HG03378 (cell line): ENCODE results near the gene GPR27.

ENCODE experiments used
- ATAC-seq: cut with Tn5 transposase; IDR thresholded peaks from one replicate; pipeline ENCODE4 v1.9.1; 2021; ENCODE audit warnings: mild to moderate bottlenecking, moderate library complexity; ENCODE audit not compliant: unreplicated experiment

Gene GPR27

DNA sequence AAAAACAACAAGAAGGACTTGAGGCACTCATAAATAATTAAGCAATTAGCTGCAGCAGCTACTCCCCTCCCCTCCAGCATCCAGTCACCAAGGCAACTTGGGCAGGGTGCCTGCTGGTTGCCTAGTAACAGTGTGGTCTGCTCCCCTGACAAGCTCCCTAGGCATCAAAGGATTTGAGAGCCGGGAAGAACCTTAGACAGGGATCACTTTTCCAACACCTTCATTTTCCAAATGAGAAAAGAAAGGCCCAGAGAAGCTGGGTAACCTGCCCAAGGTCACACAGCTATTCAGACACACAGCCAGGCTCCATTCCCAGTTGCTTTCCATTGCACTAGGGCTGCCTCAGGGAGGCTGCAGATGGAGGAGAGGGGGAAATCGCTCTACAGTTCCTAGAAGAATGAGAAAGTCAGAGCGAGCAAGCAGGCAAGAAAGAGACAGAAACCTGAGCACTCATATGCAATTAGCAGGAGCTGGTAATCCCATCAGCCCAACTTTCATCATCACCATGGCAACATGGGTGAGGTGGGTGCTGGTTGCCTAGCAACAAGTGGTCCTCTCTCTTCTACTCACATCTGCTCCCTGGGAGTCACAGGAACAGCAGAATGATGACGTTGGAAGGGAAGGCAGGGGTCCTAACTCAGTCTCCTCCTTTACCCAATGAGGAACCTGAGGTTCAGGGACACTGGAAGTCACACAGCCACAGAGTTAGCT lies 24.9 kb upstream of the GPR27 start:
- no peak for ATAC-seq

DNA sequence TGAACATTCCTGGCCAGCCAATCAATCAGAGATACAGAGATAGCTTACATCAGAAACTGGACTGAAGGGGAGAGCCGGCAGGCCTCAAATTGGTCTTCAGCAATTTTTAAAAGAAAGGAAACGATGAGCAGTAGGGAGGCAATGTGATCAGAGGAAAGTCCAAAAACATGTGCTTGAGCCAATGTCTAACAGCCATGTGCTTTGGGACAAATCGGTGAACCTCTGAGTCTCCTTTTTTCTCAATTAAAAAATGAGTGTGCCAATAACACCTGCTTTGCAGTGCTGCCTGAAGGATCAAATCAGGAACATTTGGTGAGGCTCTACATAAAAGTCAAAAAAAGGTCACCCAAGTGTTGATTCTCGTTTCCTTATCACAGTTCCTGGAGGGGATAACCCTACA lies 21.0 kb upstream of the GPR27 start:
- ATAC-seq: no peak

DNA sequence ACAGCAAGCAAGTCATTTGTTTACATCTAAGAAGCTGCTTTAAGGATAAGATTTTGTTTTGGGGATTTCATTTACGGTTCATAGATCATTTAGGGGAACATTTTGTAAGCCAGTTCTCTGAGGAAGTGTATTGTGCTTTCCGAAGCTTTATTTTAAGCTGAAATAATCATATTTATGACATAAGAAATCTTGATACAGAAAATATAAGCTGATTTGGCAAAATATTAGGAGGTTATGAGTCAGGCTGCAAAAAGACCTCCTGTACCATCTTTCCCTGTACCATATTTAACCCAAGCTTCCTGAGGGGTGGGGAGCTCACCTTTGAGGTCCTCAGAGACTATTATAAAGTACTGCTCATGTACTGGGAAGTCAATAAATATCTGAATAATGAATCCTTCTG lies 20.3 kb upstream of the GPR27 start:
- ATAC-seq: no peak

DNA sequence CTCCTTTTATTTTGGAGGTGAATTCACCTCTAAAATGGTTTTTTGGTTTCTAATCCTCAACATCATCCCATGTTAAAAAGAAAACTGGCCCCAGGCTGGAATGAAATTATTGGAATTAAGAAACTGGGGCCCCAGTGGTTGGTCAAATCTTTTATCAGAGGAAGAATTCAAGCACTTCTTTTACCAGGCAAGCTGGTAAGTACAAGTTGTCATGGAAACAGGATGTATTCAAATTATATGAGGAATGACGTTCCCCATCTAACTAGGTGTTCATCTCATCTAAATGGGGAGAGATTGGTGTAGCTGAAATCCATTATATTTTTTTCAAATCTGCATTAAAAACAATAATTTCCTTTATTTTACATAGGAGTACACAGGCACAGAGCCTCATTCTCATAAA lies 18.8 kb upstream of the GPR27 start:
- ATAC-seq: no peak

DNA sequence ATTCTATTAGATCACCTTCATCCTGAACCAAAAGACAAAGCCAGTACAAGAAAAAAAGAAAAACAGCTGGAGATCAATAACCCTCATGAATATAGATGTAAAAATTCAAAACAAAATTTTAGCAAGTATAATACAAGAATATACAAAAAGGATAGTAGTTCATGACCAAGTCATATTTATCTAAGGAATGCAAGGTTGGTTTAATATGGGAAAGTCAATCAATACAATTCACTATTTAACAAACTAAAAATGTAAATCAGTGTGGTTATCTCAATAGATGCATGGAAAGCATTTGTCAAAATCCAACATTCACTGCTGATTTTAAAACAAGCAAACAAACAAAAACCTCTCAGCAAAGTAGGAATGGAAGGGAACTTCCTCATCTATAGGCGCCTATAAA lies 11.0 kb upstream of the GPR27 start:
- ATAC-seq: no peak

DNA sequence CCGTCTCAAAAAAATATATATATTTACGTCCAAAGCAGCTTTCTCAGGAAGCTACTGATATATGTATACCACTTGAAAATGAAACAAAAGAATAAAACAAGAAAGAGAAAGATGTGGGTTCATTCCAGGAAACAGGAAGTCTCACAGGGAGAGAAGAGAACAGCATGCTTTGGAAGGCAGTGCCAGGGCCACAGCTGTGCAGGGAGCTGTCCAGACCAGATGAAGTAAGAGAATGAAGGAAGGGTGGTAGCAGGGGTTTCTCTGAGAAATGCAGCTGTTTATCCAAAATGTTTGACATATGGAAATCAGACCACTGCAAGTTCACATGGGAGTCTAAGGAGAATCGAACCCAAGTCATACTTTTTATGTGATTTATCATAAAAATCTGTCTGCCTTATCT lies 8.9 kb upstream of the GPR27 start:
- no peak for ATAC-seq

DNA sequence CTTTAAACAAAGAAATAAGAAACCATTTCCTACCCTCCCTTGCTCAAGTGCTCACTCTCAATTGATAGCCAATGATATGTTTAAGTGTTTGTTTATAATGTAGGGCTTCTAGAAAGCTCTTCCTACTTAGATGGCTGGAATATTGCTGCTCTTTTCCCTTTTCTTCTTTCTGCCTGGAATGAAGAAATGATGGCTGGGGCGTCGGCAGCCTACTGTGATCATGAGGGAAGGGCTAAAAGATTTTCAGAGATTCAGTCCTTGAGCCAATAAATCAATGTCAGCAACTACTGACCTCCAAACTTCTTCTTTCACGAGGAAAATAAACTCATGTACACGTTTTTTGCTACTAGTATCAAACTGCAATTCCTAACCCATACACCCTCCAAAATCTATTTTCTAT lies 2.1 kb upstream of the GPR27 start:
- ATAC-seq: no peak

DNA sequence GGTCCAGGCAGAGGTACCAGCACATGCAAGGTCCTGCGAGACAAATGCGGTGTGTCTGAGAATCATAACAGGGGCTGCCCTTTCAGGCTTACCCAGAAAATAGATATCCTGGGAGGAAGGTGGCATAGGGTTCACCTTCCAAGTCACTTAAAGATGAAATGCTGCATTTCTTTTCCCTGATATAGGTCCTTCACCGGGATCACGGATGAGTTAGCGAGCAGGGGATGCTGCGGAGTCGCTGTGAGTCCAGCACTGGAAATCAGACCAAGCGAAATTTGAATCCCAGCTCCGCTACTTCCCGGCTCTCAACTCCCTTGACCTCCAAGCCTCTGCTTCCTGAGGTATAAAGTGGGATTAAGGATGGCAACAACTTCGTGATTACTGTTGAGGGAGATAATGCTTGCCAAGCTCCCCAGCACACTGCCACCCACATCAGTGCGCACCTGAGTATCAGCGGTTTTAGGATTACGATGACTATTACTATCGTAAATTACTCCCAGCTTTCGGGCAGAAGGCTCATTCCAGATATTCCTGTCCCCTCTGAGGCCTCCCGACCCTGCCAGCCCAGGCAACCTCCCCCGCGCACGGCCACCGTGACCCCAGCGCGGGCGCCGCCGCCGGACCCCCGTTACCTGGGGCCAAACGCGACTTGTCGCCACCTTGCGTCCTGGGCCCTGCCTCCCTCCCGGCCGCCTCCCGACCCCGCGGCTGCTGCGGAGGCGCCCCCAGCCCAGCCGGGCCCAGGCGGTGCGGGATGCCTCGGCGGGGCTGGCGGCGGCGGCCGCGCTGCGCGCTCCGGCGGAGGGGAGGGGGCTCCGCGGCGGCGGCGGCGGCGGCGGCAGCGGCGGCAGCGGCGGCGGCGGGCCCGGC lies 589 bp upstream of the GPR27 start:
- ATAC-seq: no peak

DNA sequence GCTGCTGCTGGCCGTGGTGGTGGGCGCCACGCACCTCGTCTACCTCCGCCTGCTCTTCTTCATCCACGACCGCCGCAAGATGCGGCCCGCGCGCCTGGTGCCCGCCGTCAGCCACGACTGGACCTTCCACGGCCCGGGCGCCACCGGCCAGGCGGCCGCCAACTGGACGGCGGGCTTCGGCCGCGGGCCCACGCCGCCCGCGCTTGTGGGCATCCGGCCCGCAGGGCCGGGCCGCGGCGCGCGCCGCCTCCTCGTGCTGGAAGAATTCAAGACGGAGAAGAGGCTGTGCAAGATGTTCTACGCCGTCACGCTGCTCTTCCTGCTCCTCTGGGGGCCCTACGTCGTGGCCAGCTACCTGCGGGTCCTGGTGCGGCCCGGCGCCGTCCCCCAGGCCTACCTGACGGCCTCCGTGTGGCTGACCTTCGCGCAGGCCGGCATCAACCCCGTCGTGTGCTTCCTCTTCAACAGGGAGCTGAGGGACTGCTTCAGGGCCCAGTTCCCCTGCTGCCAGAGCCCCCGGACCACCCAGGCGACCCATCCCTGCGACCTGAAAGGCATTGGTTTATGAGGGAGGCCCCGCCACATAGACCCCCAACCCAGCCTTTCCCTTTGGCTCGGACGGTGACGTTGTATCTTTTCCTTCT lies 1.1 kb downstream of the GPR27 start:
- no peak for ATAC-seq

DNA sequence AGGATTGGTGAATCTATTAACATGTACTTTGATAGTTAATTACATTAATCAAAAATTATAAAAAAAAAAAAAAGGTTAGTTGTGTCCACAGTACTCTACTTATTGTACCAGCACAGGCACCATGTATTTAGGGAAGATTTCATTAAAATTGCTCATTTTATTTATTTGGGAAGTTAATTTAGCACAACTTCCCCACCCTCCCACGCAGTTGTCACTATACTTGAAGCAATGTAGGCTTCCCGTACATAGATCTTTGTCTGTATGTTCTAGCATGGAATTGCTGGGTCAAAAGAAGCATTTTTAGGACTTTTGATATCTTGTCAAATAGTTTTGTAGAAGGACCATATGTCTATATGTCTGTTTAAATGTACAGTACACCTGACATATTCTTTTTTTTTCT lies 4.4 kb downstream of the GPR27 start:
- no peak for ATAC-seq

DNA sequence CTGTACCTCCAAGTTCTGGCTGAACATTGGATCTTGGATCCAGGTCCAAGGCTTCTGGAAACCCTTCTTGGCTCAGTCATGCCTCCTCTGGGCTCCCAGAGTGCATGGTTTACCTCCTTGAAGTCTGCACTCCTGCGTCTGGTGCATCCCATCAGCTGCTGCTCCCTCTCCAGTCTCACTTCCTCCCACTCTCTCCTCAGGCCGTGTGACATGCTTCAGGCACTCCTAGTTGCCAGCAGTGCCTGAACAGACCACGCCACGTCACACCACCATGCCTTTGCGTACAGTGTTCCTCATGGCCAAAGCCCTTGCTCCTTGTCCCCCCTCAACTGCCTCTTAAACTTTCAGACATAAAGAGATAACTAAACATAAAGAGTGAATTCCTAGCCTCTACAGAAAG lies 5.7 kb downstream of the GPR27 start:
- ATAC-seq: no peak

DNA sequence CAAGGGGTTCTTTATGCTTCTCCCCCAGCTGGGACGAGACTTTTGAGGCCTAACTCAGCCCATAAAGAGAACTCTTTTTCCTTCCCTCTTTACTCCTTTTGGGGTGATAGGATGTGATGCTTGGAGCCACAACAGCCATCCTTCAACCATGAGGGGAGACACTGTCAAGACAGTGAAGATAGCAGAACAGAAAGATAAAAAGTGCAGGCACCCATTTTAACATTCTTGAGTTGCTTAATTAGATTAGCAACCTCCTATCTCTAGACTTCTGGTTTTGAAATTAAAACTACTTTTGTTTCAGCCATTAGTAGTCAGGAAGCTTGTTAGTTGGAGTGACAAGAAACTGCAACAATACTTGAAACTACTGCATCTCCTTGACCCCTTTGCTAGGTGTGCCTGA lies 6.5 kb downstream of the GPR27 start:
- no peak for ATAC-seq

DNA sequence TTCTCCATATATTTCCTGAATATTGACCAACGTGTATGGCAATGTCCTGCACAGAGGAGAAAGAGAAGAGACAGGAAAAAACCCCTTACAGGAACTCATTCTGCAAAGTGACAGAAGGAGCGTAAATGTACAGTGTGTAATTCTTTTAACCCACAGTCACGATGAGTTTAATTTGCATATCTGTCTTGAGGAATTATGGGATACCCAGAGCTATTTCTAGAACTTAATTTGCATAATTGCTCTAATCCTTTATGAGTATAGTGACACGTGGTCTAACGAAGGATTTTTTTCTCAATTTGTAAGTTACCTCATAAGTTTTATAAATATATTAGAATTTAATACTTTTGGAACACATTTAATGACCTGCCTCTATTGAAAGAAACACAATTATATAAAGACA lies 9.8 kb downstream of the GPR27 start:
- no peak for ATAC-seq

DNA sequence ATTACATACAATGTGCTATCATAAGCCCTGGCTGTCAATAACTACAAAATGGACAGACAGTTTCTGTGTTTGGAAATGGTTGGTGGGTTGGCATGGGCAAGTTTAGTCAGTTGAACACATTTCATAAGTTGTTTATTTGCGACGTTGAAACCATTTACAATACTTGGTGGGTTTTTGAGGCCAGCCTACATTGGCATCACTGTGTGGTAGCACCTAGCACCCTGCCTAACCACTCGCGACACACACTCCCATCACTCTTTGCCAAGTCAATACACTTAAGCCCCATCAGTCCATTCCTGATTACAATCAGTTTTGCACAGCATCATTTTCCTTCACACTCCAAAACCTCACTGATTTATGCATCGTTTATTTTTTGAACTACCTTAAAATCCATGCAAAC lies 17.5 kb downstream of the GPR27 start:
- no peak for ATAC-seq

DNA sequence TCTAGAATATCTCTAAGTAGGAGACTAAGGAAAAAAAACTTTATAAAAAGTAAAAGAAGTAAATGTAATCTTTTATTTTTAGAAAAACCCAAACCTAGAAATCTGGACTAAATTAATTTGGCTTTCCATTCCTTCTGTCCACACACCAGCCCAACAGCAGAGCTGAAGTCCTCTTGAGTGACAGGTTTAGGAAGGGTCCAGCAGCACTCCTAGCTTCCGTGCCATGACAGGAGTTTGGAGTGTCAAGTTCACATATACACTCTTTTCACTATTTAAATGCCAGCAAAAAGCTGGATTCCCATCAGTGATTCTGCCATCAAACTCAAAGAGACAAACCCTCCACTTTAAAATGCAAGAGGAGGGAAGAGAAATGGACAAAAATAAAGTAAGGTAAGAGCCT lies 18.2 kb downstream of the GPR27 start:
- no peak for ATAC-seq

DNA sequence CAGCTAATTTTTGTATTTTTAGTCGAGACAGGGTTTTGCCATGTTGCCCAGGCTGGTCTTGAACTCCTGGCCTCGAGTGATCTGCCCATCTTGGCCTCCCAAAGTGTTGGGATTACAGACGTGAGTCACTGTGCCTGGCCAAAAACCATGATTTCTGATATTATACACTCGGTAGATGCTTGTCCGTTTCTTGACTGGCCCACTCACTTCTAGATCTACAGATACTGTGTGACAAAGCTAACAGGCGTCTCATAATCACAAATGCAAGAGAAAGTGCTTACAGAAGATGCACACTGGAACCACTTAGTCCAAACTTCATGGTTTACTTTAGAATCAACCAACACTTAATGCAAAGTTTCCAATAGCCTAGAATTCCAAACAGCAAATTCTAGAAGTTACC lies 22.9 kb downstream of the GPR27 start:
- no peak for ATAC-seq

DNA sequence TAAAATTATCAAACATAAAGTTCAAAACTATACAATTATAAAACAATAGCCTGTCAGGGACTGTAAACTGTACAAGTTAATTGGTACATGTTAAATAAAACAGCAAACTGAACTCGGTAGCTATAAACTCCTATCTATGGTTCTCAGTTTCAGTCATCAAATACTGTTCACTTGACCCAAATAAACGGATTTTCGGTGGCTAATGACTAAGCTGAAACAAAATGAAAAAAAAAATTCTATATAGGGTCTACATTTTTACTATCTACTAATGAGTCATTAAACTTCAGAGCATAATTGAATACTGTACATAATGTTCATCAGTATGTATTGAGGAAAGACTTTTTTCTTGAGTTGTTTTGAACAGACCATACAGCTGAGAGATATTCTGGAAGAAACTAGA lies 24.7 kb downstream of the GPR27 start:
- ATAC-seq: no peak

DNA sequence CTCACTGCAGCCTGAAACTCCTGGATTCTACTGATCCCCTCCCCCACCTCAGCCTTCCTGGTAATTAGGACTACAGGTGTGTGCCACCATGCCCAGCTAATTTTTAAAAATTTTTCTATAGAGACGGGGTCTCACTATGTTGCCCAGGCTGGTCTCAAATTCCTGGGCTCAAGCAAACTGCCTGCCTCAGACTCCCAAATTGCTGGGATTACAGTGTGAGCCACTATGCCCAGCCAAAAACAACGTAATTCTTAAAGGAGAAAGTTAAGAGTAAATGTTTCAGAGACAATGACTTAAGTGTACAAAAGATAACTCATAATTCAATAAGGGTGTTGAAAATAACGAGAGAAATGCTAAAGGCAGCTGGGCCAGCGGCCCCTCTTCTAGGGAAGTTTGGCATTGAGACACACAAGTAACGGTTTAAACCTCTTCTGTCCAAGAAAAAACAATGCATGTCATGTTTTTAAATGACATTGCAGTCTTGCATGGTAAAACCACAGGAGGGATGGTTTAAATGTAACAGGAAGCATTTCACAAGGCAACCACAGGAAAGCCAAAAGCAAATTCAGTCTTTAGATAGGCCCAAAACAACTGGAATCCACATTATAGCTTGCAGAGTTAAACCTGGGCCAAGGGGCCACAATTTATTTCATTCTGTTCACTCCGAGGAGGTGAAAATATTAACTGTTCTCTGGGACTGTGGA lies 26.2 kb downstream of the GPR27 start:
- no peak for ATAC-seq

DNA sequence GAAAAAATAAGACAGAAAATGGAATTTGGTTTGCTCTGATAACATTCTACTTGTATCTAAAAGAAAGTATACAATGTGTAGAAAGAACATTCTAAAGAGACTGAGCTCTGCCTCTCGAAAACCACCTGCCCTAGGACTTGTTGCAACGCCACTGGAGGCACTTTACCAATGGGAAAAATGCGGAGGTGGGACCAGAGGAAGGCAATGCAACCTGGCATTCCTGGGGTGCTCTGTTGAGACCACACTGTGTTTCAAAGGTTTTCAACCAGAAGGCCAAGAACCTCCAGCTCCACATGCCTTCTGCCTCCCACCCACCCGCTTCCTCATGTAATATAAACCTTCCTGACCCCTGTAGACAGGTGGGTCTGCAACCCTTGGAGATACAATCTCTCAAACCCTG lies 26.8 kb downstream of the GPR27 start:
- ATAC-seq: no peak

DNA sequence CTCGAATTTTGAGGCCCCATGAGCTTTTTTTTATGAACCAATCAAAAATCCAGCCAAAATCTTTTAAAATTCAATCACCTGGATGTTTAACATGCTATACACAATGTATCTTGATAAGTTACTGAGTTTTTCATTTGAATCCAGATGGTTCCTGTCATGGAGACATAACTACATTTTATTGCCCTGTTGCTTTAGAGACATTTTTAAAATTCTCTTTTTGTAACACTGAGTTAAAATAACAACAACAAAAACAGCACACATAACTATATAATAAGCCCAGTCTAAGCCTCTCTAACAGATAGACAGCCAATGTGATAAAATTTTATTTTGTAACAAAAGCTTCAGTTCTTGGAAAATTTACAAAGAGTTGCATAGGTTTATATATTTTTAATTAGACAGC lies 29.5 kb downstream of the GPR27 start:
- ATAC-seq: no peak

DNA sequence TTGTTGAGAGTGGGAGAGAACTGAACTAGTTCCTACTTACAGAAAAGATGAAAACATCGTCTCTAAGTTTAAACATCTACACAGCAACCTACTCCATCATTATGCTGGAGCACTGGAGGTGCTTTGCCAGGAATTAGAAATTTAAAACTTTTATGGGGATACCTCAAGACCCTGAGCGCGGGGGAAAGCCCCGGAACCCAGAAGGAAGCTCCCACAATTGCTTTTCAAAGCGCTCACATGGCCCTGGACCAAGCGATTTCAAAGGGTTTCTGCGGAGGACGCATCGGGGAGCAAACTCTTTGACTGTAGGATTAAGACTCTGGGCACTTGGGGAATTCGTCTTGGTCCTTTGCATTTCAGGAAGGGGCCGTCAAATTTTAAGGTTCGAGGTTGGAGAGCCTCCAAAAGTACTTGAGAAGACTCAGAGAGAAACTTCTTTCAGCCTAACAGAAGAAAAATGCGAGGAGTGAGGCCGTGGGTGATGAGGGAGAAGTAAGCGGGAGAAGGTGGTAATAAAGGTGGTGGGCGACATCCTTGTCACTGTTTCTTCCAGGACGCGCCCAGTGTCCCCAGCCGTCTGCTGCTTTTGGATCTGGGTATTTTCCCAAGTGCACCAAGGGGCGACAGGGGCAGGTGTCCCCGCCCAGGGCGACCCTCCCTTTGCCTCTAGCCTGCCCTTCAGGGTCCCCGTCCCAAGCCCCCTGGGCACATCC lies 30.7 kb downstream of the GPR27 start:
- ATAC-seq: no peak
